HL-60/S4 treated with retinoic acid at 250 ng/mL for 4 days and 3 days (cell line): ENCODE data around the gene WDCP.

Experiments used
- in situ Hi-C: fragments of 300-500 bp; cut with MboI; formaldehyde crosslinking; loops from 2 replicates; pipeline ENCODE4 v1.7.0; 2022; ENCODE audit warnings: low sequenced_read_pairs

Gene WDCP

GRCh38 chr2:24007693-24008092 is 39.5 kb downstream of the WDCP start:
- in situ Hi-C loops = no loop called here

- in situ Hi-C loops = no loop called here
Observed at GRCh38 chr2:23994567-23994966, 52.6 kb downstream of the WDCP start.

GRCh38 chr2:23993736-23994269 is 53.4 kb downstream of the WDCP start:
- in situ Hi-C loops = no loop called here

DNA sequence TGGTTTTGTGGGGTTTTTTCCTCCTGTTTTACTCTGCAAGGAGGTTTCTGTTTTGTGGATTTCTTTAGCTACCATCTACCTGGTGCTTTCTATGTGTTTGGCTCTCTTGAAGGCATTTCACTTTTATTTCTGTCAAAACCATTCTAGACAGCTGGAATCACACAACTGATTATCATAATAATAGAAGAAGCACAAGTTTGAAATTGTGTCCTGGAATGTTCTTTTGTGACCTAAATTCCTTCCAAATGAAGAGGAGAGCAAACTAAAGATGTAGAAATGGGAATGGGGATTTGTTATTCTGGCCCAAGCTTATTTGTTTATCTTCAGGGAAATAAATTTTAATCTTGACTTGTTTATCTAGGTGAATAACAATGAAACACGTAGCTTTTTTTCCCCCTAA is 54.3 kb downstream of the WDCP start:
- in situ Hi-C loops = no loop called here

GRCh38 chr2:23988371-23988770 is 58.8 kb downstream of the WDCP start:
- in situ Hi-C loops = no loop called here
